ENCODE data around the gene GTPBP4. TPM values are rescaled to one million over a fixed set of nuclear protein-coding genes. Genes with fewer than 3 reads are reported as not detected.
A peak's percentile ranks its signal among the peaks of the same experiment; 100 is the strongest.

GTPBP4 gene
- total and polyA plus RNA-seq, 10 donors, result 16.6 to 48.6 (median 31.2) TPM

DNA sequence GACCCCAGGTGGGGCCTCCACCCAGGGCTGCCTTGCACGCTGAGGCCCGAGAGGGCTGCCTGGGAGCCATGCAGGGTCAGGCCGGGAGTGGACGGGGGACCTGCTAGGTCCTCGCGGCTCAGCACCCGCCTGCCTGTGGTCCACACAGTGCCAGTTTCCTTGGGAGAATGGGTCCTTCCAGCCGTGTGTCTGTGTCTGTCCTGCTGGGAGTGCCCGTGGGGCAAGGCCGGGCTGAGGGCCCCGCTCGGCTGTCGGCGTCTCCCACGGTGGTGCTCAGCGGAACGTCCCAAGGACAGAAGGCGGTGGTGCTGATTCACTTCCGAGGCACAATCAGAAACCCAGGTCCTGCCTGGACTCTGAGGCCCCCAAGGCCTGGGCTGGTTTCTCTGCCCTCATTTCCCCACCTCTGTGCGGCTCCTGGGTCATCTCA, 23.2 kb upstream of the GTPBP4 start:
- no peak for DNase-seq

GRCh38 chr10:966466-967235, 21.6 kb upstream of the GTPBP4 start:
- intact Hi-C loops (cut with DNase I; ENCODE audit: low total_unique reads), result no loop called here
- H3K4me3 ChIP-seq, result no peak overlapping the region
- no peaks in the 10 kb centered on the region for H3K36me3 ChIP-seq
- TF ChIP-seq CTCF (IDR thresholded peaks at IDR 0.05 in 8 of 11, conservative IDR thresholded peaks at IDR 0.05 in 3 of 11), result no peak
- no peak for TF ChIP-seq POLR2AphosphoS5 (IDR thresholded peaks at IDR 0.05)
- TF ChIP-seq POLR2A (IDR thresholded peaks at IDR 0.05), result no peak
- no peak overlapping the region for H3K27ac ChIP-seq
- H3K4me1 ChIP-seq, result peaks cover 0 to 15% (median 3%) of the 10 kb centered on the region in 6 donors
- no peaks in the 10 kb centered on the region for H3K9me3 ChIP-seq
- no peak for DNase-seq
- H3K27me3 ChIP-seq (replicated peaks in 1 of 7), result peaks cover 0 to 6% (median 0%) of the 10 kb centered on the region in 7 donors
- 88 to 92% (median 92%) methylated on average over 19 to 20 of the region's 20 CpGs for WGBS, 5 donors

More for the DNA sequence above, 23.2 kb upstream of the GTPBP4 start:
- Histone ChIP-seq H3K36me3 (no peaks in the 10 kb centered on the region), H3K4me3 (no peak overlapping the region), H3K9me3 (no peaks in the 10 kb centered on the region), H3K4me1 (no peaks in the 10 kb centered on the region), H3K27ac (no peak overlapping the region), H3K27me3 (replicated peaks in 1 of 7) (peaks cover 0 to 6% (median 0%) of the 10 kb centered on the region in 7 donors)
- TF ChIP-seq CTCF (IDR thresholded peaks at IDR 0.05 in 8 of 11, conservative IDR thresholded peaks at IDR 0.05 in 3 of 11) (no peak), POLR2A (IDR thresholded peaks at IDR 0.05) (no peak), POLR2AphosphoS5 (IDR thresholded peaks at IDR 0.05) (no peak)
- WGBS, 5 donors, result 80 to 92% (median 88%) methylated on average over 13 to 20 of the region's 20 CpGs
- intact Hi-C loops (cut with DNase I; ENCODE audit: low total_unique reads), result no loop called here

DNA sequence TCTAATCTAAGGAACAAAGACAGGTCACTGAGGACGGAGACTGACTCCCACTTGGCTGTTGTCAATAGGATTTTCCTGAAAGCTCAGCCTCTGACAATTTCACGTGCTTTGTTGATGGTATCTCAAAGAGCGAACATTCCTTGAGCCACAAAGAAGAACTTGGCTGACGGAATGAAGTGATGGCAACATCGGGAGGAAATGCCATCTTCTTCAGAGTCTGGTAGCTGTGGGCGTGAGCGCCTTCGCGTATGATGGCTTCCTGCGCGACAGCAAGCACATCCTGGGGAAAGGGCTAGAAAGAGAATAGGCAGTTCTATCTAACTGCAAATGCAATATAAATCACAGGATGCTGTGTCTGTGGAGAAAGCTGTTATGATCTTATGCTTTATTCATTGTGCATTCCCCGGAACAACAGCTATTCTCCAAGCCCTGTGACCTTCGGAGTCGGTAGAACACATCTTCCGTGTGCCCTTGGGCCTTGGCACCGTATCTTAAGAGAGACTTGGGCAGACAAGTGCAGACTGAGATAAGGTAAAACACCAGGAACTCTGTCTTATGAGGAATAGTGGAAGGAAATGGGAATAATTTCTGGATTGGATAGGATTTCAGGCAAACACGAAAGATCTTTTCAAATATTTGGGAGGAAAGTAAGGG, 19.6 kb upstream of the GTPBP4 start:
- Histone ChIP-seq H3K36me3 (no peaks in the 10 kb centered on the region), H3K4me3 (no peak overlapping the region), H3K27ac (peak overlapping the region in 3 of 8 donors; percentile 7 to 16 (median 11)), H3K9me3 (peaks cover 0 to 5% (median 0%) of the 10 kb centered on the region in 8 donors), H3K27me3 (replicated peaks in 1 of 7) (peaks cover 0 to 6% (median 0%) of the 10 kb centered on the region in 7 donors), H3K4me1 (peaks cover 0 to 16% (median 3%) of the 10 kb centered on the region in 6 donors)
- intact Hi-C loops (cut with DNase I; ENCODE audit: low total_unique reads), result no loop called here
- TF ChIP-seq POLR2A (IDR thresholded peaks at IDR 0.05), result no peak
- TF ChIP-seq CTCF (IDR thresholded peaks at IDR 0.05 in 8 of 11, conservative IDR thresholded peaks at IDR 0.05 in 3 of 11), result no peak
- TF ChIP-seq POLR2AphosphoS5 (IDR thresholded peaks at IDR 0.05), result no peak
- WGBS, 5 donors, result 68 to 83% (median 77%) methylated on average over 17 of the region's 17 CpGs
- no peak for DNase-seq

Measured in spleen (tissue), 11 donors.